ENCODE results near the gene FKBP3.
"Not testable (repeated sequence)": the region's sequence is repeated elsewhere in the genome, so short reads cannot be mapped to it uniquely, and the experiment has no call there.

FKBP3 gene

DNA sequence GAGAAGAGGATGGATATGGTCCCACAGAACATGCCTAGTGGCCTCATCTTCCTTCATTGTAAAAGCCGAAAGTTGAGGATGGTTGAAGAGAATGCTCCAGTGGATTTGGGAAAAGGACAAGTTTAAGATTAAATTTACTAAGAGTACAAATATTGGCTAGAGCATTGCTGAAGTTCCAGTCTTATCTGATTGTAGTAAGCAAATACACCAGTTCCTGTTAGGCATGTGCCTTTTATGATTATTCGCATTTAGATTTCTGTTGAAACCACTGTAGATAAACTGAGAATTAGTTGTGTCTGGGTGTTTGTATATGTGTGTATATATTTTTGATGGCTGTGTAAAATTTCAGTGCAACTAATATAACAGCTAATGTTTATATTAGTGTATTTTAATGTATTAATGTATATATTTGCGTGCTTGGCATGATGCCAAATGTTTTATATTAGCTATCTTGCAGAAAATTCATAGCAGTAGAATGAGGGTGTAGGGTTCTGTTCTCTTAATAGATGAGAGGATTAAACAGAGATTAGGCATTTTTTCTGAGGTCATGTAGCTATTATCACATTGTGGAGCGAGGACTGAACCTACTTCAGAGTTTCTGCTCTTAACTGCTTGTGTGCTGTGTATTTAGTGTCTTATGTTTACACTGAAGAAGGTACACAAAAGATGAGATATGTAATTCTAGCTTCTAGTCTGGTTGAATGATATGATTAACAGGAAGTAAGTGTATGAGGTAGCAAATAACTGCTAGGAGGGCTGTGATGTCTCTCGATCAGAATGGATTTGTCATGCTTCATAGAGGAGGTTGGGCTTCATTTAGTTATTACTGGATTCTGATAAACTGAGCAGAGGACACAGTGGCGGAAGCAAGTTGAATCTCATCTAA, 21.1 kb downstream of the FKBP3 start:
- peak in 1 of 4 experiments; percentile 4 for DNase-seq

DNA sequence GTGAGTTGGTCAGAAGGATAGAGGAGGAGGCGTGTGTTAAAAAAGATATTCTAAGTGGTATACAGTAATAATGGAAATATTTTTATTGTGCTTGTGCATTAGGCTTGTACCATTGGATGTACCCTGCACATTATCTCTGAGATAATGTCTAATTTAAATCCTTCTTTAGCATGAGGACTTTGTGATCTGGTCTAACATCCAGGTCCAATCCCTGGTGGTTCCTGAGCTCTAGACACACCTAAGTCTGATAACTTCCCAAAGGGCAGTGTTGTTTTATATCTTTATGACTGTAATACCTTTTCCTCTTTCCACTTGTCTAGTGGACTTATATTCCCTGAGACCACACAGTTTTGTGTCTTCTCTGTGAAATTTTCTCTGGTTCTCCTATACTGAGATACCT, 29.7 kb downstream of the FKBP3 start:
- DNase-seq = no peak

GRCh38 chr14:45103806-45104205, 30.5 kb downstream of the FKBP3 start:
- no peak for DNase-seq

DNA sequence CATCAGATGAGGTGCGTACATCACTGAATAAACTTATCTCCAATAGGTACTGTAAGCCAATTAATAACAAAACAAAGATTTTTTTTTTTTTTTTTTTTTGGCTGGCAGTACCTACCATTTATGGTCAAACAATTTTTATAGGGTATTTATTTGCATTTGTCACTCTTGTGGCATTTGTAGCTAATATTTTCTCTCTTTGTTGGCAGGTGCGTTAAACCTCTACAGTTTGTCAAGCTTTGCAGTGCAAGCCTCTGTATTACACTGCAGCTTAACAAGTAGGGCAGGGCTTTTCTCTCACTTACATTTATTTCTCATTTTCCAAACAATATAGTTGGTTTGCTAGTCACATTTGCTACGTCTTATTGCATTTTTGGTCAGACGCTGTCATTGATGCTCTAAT, 38.1 kb downstream of the FKBP3 start:
- DNase-seq = no peak

DNA sequence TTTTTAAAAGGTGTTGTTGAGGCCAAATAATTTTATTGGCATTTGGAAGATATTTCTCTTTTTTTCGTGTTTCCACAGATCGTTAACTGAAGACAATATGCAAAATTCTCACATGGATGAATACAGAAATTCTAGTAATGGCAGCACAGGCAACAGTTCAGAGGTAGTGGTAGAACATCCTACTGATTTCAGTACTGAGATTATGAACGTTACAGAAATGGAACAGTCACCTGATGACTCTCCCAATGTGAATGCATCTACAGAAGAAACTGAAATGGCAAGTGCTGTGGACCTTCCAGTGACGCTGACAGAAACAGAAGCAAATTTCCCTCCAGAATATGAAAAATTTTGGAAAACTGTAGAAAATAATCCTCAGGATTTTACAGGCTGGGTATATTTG, 39.1 kb downstream of the FKBP3 start:
- DNase-seq = no peak

DNA sequence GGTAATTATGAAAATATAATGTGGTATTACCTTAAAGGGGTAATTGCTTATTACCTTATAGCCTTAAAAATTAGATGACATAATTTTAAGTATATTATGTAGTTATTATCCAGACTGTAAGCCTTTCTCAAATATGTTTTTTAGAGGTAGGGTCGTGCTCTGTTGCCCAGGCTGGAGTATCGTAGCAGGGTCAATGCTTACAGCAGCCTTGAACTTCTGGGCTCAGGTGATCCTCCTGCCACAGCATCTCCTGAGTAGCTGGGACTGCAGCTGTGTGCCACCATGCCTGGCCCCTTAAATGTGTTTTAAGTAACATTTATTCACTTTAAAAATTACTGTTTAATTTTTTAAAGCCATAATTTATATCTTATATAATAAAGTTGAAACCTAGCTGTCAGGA, 40.0 kb downstream of the FKBP3 start:
- no peak for DNase-seq

- DNase-seq = peak in 1 of 4 experiments; percentile 3
These were observed 42.6 kb downstream of the FKBP3 start for GRCh38 chr14:45091710-45092109.

- peak in 2 of 4 experiments; percentile 20 to 22 for DNase-seq
These were observed 44.5 kb downstream of the FKBP3 start for GRCh38 chr14:45089813-45090212.

DNA sequence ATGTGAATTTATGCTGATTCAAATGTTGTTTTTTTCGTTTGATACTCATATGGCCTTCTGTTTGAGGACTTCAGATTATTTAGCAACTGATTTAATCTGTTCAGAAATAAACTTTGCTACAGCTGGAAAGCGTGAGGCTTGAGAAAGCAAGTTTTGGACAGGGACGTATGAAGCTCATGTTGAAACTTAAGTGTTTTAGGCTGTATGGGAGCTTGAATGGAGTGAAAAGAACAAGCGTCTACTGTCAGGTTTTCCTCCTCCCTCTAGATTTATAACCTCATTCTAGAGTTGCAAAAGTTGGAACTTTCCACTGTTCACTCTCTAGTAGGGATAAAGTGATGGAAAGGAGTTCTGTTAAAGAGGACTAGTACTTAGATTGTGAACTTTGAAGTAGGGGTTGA, 49.3 kb downstream of the FKBP3 start:
- peak in 2 of 4 experiments; percentile 1 to 12 for DNase-seq

DNA sequence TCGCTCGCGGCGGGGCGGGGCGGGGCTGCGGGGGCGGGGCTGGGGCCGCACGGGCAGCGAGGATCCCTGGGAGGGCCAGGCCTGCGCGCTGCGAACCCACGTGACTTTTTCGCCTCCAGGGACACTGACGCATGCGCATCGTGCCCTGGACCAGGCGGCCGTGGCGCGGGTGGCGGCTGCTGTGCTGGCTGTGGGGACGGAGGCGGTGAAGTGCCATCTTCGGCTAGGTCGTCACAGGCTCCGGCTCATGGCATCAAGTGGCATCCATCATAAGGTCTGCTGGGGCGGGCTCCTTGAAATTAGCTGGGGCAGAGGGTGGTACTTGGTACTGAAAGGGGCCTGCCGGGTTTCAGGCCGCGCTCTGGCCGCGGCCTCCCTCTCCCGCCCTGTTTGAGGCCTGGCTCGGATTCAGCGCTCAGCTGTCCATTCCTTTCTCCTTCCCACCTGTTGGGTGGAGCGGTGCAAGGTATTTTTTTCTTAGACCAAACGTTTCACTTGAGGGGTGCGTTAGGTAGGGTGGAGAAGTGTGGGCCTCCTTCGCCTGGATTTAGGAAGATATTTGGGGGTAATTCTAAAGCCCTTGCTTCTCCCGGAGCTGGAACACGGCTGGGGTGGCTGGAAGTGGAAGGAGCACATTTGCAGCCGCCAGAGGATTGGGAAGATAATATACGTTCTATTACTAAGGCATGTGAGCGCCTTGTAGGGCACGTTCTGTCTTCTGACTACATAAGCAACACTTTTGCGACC, 50.1 kb downstream of the FKBP3 start, which contains the start of gene PRPF39:
PRPF39 (plus strand) TSS at position 141 of the 747 bp plus-strand sequence. CDS start 11,124 bp downstream, outside the sequence.
- peak; percentile 97 to 99 (median 98) for DNase-seq

DNA sequence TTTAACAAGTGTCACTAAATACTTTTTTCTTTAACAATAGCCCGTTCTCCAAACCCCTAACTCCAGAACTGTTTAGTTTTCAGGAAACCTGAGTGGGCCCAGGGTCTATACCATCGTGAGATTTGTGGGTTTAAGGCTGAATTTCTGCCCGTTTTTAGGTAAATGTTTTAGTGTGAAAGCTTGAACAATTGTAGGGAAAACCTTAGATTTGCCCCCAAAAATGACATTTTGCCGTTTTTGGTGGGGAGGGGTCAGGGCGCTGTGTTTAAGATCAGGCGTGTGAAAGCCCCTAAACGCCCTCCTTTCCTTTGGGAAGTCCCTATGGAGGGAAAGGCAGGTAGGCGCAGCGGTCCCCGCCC, 50.7 kb downstream of the FKBP3 start:
- no peak for DNase-seq

- no peak for DNase-seq
These were observed 51.9 kb downstream of the FKBP3 start for GRCh38 chr14:45082420-45082819.

DNA sequence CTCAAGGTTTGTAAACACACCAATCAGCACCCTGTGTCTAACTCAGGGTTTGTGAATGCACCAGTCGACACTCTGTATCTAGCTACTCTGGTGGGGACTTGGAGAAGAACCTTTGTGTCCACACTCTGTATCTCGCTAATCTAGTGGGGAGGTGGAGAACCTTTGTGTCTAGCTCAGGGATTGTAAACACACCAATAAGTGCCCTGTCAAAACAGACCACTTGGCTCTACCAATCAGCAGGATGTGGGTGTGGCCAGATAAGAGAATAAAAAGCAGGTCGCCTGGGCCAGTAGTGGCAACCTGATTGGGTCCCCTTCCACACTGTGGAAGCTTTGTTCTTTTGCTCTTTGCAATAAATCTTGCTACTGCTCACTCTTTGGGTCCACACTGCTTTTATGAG, 53.2 kb downstream of the FKBP3 start:
- DNase-seq = not testable (repeated sequence)

DNA sequence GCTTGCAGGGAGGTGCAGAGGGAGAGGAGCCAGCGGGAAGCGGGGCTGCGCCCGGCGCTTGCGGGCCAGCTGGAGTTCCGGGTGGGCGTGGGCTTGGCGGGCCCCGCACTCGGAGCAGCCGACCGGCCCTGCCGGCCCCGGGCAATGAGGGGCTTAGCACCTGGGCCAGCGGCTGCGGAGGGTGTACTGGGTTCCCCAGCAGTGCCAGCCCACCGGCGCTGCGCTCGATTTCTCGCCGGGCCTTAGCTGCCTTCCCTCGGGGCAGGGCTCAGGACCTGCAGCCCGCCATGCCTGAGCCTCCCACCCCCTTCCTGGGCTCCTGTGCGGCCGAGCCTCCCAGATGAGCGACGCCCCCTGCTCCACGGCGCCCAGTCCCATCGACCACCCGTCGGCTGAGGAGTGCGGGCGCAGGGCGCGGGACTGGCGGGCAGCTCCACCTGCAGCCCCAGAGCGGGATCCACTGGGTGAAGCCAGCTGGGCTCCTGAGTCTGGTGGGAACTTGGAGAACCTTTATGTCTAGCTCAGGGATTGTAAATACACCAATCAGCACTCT, 53.8 kb downstream of the FKBP3 start:
- not testable (repeated sequence) for DNase-seq

GRCh38 chr14:45078323-45078722, 56.0 kb downstream of the FKBP3 start:
- no peak for DNase-seq

DNA sequence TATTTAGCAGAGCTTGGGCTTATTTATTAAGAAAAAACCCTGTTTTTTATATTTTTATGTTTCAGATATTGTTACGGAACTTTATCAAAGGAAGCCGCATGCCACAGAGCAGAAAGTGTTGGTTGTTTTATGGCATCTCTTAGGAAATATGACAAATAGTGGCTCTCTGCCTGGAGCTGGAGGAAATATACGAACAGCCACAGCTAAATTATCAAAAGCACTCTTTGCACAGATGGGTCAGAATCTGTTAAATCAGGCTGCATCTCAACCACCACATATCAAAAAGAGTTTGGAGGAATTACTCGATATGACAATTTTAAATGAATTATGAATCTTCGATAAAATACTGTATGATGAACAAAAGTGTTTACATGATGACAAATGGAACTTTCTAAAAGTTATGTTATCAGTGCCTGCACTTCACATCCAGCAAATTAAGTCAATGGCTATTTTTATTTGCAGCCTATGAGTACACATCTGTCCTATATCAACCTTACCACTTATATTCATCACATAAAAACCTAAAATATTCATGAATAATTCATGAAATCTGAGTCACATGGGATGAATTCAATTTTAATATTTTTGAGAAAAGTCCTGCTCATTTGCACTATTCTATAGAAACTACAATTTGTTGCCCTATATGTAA, 60.9 kb downstream of the FKBP3 start:
- no peak for DNase-seq

DNA sequence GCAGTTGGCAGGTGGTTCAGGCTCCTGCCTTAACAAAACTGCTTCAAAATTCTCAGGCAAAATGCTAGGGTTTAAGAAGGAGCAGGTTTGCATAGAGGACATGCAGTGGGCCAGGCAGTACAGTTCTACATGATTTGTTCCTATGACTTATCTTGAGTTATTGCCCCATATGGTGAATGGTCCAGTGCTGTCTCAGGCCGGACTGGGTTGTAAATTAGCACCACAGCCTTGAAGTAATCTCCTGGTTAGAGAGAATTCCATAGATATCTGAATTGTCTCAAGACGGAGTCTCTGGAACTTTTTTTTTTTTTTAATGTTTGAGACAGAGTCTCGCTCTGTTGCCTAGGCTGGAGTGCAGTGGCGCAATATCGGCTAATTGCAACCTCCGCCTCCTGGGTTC, 62.2 kb downstream of the FKBP3 start:
- DNase-seq = no peak

GRCh38 chr14:45070215-45070614, 64.1 kb downstream of the FKBP3 start:
- DNase-seq = no peak

DNA sequence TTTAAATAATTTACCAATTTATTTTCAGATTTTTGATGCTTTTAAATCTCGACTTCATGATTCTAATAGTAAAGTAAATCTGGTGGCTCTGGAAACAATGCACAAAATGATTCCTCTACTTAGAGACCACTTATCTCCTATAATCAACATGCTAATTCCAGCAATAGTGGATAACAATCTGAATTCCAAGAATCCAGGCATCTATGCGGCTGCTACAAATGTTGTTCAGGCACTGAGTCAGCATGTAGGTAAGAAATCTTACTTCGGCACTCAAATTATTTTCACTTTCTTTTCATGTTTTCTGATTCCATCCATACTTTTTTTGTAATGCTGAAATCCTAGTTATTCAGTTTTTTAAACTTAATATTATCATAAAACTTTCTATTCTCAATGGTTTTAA, 65.9 kb downstream of the FKBP3 start:
- DNase-seq = no peak

GRCh38 chr14:45066667-45067066, 67.6 kb downstream of the FKBP3 start:
- DNase-seq = no peak

DNA sequence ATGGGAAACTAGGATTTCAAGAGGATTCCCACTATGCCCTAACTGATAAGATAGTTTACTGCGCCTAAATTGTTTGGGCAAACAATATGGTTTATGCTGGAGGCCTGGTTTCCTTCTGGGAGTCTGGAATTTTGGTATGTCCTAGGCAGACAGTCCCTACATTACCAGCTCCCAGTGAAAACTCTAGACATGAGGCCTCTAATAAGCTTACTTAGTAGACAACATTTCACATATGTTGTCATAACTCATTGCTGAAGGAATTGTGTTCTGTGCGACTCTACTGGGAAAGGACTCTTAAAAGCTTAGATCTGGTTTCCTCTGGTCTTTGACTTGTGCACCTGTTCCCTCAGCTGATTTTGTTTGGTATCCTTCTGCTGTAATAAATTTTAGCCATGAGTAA, 68.3 kb downstream of the FKBP3 start:
- DNase-seq = no peak

Measured in suppressor macrophage (primary cell).